Measurements from ENCODE around the gene IFNA21. TPM values are rescaled to one million over a fixed set of nuclear protein-coding genes. Genes with fewer than 3 reads are reported as not detected.
"Not testable (repeated sequence)": the region's sequence is repeated elsewhere in the genome, so short reads cannot be mapped to it uniquely, and the experiment has no call there.

Gene IFNA21
- total RNA-seq, 1 donor from 2014 or later, result not detected

GRCh38 chr9:21153336-21154017, 13.0 kb downstream of the IFNA21 start:
- ATAC-seq (peak; percentile 61), DNase-seq (ENCODE audit: low spot score) (no peak)
- intact Hi-C loops (cut with DNase I), result no loop called here

- DNase-seq (ENCODE audit: low spot score), result no peak
- ATAC-seq, result no peak
- intact Hi-C loops (cut with DNase I), result no loop called here
Observed at GRCh38 chr9:21144603-21145002, 21.9 kb downstream of the IFNA21 start.

- intact Hi-C loops (cut with DNase I), result no loop called here
- ATAC-seq, result peak; percentile 87
- DNase-seq (ENCODE audit: low spot score), result no peak
Observed at GRCh38 chr9:21141427-21141882, 25.0 kb downstream of the IFNA21 start, which contains the start of gene IFNW1. IFNW1 (minus strand) TSS chr9:21141832; CDS start chr9:21141570, 262 bp downstream.

- intact Hi-C loops (cut with DNase I), result no loop called here
- ATAC-seq (no peak), DNase-seq (ENCODE audit: low spot score) (no peak)
Observed at GRCh38 chr9:21137020-21137419, 29.4 kb downstream of the IFNA21 start.

GRCh38 chr9:21135736-21136135, 30.7 kb downstream of the IFNA21 start:
- DNase-seq (ENCODE audit: low spot score) (no peak), ATAC-seq (no peak)
- intact Hi-C loops (cut with DNase I), result no loop called here

GRCh38 chr9:21128186-21128585, 38.3 kb downstream of the IFNA21 start:
- DNase-seq (ENCODE audit: low spot score); ATAC-seq; intact Hi-C loops (cut with DNase I): not testable (repeated sequence)

GRCh38 chr9:21121595-21122251, 44.7 kb downstream of the IFNA21 start:
- no peak for DNase-seq (ENCODE audit: low spot score)
- no peak for ATAC-seq
- intact Hi-C loops (cut with DNase I), result no loop called here

GRCh38 chr9:21121079-21121478, 45.4 kb downstream of the IFNA21 start:
- intact Hi-C loops (cut with DNase I), result no loop called here
- DNase-seq (ENCODE audit: low spot score) (no peak), ATAC-seq (no peak)

- ATAC-seq (peak; percentile 44), DNase-seq (ENCODE audit: low spot score) (no peak)
- intact Hi-C loops (cut with DNase I), result loop anchor here (5.0 kb wide), 1 partner anchor 147 kb away; no protein-coding TSS in a partner anchor
Observed at GRCh38 chr9:21119093-21119770, 47.2 kb downstream of the IFNA21 start.

Other genes with a start within 250 kb of the IFNA21 start
- gene HACD4, start 135.0 kb downstream of the IFNA21 start, total RNA-seq, result 6.4 TPM
- gene IFNB1, start 88.7 kb downstream of the IFNA21 start, total RNA-seq, result not detected
- gene IFNW1, start 24.8 kb downstream of the IFNA21 start, total RNA-seq, result not detected
- not detected for gene IFNA4, start 20.9 kb upstream of the IFNA21 start, total RNA-seq
- not detected for gene IFNA7, start 35.5 kb upstream of the IFNA21 start, total RNA-seq
- gene IFNA10, start 40.5 kb upstream of the IFNA21 start, total RNA-seq, result not detected
- not detected for gene IFNA16, start 50.7 kb upstream of the IFNA21 start, total RNA-seq
- not detected for gene IFNA17, start 61.6 kb upstream of the IFNA21 start, total RNA-seq
- not detected for gene IFNA14, start 73.3 kb upstream of the IFNA21 start, total RNA-seq
- 0.36 TPM for gene IFNA5, start 138.7 kb upstream of the IFNA21 start, total RNA-seq
- gene KLHL9, start 168.7 kb upstream of the IFNA21 start, total RNA-seq, result 26.3 TPM
- gene IFNA6, start 184.2 kb upstream of the IFNA21 start, total RNA-seq, result not detected
- not detected for gene IFNA13, start 201.4 kb upstream of the IFNA21 start, total RNA-seq
- not detected for gene IFNA2, start 218.7 kb upstream of the IFNA21 start, total RNA-seq
- gene IFNA8, start 242.5 kb upstream of the IFNA21 start, total RNA-seq, result not detected

Data from sciatic nerve (tissue), 2 donors.